Stimulated activated CD4-positive, alpha-beta T cell treated with anti-CD3 and anti-CD28 coated beads, Interleukin-1b, Interleukin-23, amount 100 ng/mL, for 24 hours (primary cell): Measurements from ENCODE around the gene DDX3X.
"Not testable (repeated sequence)": the region's sequence is repeated elsewhere in the genome, so short reads cannot be mapped to it uniquely, and the experiment has no call there.

Experiments
- DNase-seq, 4 experiments: peaks; one replicate each; pipeline ENCODE4 v3.0.0-alpha.2; 2020; ENCODE audit warnings: low read depth in 4 of 4, low spot score in 1 of 4

Gene DDX3X

DNA sequence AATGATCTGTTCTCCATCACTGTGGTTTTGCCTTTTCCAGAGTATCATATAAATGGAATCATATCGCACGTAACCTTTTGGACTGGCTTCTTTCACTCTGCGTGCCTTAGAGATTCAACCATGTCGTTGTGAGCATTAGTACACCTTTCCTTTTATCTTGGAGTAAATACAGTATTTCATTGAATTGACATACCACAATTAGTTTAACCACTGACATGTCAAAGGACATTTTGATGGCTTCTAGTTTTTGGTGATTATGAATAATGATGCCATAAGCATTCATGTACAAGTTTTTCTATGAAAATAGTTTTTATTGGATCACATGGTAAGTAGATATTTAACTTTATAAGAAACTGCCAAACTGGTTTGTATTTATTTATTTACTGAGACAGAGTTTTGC, 35.2 kb downstream of the DDX3X start:
- DNase-seq = no peak

GRCh38 chrX:41371575-41371974, 37.6 kb downstream of the DDX3X start:
- DNase-seq = not testable (repeated sequence)

DNA sequence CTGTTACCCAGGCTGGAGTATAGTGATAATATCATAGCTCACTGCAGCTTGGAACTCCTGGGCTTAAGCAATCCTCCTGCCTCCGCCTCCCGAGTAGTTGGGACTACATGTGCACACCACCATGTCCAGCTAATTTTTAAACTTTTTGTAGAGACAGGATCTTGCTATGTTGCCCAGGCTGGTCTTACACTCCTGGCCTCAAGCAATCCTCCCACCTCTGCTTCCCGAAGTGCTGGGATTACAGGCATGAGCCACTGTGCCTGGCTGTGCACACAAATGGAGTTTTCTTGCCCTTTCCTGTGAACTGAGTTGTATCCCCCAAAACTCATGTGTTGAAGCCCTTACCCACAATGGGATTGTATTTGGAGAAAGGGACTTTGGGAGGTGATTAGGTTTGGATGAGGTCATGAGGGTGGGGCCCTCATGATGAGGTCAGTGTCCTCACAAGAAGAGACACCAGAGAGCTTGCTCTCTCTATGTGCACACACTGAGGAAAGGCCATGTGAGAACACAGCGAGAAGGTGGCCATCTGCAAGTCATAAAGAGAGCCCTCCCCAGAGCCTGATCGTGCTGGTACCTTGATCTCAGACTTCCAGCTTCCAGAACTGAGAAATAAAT, 40.1 kb downstream of the DDX3X start:
- no peak for DNase-seq

- peak in 1 of 4 experiments; percentile 16 for DNase-seq
Observed at GRCh38 chrX:41377624-41378023, 43.7 kb downstream of the DDX3X start.

- no peak for DNase-seq
Observed at GRCh38 chrX:41381685-41382084, 47.7 kb downstream of the DDX3X start.

- no peak for DNase-seq
Observed at GRCh38 chrX:41382714-41383645, 49.0 kb downstream of the DDX3X start.

DNA sequence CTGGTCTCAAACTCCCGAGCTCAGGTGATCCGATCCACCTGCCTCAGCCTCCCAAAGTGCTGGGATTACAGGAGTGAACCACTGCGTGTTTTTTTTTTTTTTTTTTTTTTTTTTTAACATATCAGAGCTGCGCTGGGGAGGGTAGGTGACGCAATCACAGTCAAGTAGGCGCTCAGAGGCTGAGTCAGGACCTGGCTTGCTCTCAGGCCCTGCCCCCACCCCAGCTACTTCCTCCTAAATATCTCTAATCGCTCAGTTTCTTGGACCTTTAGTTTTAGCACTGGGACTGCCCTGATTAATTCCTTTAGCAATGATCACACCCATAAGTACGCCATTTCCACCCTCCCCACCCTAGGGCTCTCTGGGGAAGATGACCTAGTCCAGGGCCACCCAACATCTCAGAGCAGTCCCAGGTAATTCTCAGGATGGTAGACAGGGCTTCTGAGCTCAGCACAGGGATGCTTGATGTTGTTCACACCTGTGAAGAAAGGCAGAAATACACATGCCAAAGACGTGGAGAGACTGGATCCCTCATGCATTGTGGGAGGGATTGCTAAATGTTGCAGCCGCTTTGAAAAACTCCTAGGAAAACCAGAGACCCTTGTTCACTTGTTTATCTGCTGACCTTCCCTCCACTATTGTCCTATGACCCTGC, 50.2 kb downstream of the DDX3X start:
- DNase-seq = peak; percentile 1 to 36 (median 20)

- no peak for DNase-seq
Observed at GRCh38 chrX:41386222-41386990, 52.4 kb downstream of the DDX3X start.

GRCh38 chrX:41388543-41388942, 54.6 kb downstream of the DDX3X start:
- DNase-seq = no peak

GRCh38 chrX:41389311-41389888, 55.4 kb downstream of the DDX3X start:
- no peak for DNase-seq

GRCh38 chrX:41390576-41390975, 56.6 kb downstream of the DDX3X start:
- not testable (repeated sequence) for DNase-seq

GRCh38 chrX:41391606-41392005, 57.6 kb downstream of the DDX3X start:
- DNase-seq = no peak

GRCh38 chrX:41394293-41394692, 60.3 kb downstream of the DDX3X start:
- no peak for DNase-seq

DNA sequence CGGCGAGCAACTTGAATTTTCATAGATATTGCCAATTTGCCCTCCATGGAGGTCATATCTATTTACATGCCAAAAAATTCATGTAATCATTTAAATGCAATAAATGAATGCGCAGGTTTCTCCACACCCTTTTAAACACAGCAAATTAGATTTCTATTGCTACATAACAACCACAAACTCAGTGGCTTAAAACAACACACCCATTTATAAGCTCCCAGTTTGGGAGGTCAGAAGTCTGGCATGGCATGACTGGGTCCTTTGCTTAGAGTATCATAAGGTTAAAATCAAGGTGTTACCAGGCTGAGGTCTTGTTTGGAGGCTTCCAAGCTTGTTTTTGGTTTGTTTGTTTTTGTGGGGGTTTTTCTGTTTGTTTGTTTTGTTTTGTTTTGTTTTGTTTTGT, 63.3 kb downstream of the DDX3X start:
- DNase-seq = no peak

DNA sequence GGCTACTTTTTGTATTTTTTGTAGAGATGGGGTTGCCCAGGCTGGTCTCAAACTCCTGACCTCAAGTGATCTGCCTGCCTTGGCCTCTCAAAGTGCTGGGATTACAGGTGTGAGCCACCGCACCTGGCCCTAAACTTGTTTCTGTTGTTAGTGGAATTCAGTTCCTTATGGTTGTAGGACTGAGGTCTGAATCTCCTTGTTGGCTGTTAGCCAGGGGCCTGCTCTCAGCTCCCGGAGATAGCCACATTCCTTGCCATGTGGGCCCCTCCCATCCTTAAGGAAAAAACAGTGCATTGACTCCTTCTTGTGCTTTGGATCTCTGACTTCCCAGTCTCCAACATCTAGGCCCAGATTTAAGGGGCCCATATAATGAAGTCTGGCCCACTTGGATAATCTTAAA, 63.8 kb downstream of the DDX3X start:
- no peak for DNase-seq

- not testable (repeated sequence) for DNase-seq
Observed at GRCh38 chrX:41402556-41402955, 68.6 kb downstream of the DDX3X start.

GRCh38 chrX:41405551-41405950, 71.6 kb downstream of the DDX3X start:
- no peak for DNase-seq

DNA sequence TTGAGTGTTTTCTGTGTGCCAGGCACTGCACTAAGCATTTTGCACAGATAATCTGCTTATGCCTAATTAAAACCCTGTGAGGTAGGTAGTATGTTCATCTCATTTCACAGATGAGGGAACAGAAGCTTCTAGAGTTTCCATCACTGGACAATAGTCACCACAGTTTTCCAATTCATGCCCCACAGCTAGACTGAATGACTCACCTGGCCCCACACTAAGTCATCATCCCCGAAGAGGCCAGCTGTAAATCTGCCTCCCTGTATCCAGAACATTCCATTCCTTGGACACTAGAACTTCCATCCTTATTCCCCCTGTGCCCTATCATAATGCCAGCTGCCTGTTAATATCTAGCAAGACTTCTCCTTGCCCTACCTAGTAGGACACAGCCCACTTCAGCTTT, 72.2 kb downstream of the DDX3X start:
- no peak for DNase-seq

GRCh38 chrX:41407816-41408215, 73.9 kb downstream of the DDX3X start:
- no peak for DNase-seq

DNA sequence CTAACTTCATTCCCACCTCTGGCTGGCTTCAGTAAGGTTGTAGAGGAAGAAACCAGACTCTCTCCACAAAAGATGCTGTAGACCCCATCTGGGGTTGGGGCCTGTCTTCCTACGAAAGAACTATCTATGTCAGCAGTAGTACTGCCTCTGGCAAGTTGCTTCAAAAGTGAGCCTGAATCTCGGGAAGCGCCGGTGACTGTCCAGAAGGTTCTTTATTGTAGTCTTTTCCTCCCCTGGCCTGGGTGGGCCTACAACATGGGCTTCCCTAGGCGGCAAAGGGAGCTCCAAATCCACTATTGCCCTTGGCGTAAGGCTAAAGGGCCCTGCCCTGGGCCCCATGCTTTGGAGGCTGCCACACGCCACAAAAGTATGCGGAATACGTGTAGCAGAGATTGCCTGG, 74.6 kb downstream of the DDX3X start:
- no peak for DNase-seq

DNA sequence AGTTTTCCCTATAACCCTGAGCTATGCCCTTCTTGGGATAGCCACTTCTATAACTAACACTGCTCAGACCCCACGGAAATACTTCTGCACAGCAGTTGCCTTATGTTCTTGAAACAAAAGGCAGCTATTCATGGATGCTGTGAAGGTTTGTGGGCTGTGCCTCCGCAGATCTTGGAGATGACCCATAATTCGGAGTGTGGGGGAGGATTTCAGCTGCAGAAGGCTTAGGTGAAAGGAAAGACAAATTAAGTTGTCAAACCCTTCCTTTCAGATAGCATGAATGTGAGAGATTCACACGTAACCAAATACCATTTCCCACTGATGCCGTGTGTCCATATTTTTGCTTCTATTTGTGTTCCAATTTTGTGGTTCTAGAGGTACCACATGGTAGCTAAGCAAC, 75.0 kb downstream of the DDX3X start:
- no peak for DNase-seq
